ENCODE measurements around the gene CLEC1A. TPM values are rescaled to one million over a fixed set of nuclear protein-coding genes. Genes with fewer than 3 reads are reported as not detected.

The CLEC1A gene
- total RNA-seq, 4 donors from 2014 or later = 0.55 to 14.1 (median 3.8) TPM; not detected in 1

DNA sequence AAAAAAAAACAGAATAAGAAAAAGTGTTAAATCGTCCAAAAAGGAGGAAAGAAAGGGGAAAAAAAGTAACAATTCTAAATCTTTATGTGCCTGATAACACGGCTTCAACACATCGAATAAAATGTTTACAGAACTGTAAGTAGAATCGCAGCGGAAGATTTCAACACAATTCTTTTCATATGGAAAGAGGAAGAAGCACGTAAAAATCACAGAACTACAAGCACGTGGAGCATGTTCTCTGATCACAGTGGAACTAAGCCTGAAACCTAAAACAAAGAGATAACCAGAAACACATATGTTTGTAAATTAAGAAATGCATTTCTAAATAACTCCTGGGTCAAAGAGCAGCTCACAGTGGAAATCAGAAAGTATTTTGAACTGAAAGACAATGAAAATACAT lies 22.5 kb upstream of the CLEC1A start:
- no peaks in the 10 kb centered on the region for H3K27me3 ChIP-seq
- peak overlapping the region in 1 of 4 donors; percentile 19 for H3K27ac ChIP-seq
- in situ Hi-C loops (cut with MboI; ENCODE audit: low pct_ligation_motif_present in 1 of 4, low pct_unique_long_range_greater_than_20kb in 1 of 4, low sequenced_read_pairs in 3 of 4) = no loop called here
- no peak for DNase-seq
- 60 to 75% methylated on average over 7 of the region's 7 CpGs for WGBS, 2 donors (ENCODE audit: low coverage in 1 of 2)
- intact Hi-C loops (cut with DNase I; ENCODE audit: low total_unique reads) = no loop called here
- no peak for TF ChIP-seq EP300 (IDR thresholded peaks at IDR 0.05; ENCODE audit: low read depth)
- TF ChIP-seq POLR2AphosphoS5 (IDR thresholded peaks at IDR 0.05) = no peak
- TF ChIP-seq, protein P1, sequence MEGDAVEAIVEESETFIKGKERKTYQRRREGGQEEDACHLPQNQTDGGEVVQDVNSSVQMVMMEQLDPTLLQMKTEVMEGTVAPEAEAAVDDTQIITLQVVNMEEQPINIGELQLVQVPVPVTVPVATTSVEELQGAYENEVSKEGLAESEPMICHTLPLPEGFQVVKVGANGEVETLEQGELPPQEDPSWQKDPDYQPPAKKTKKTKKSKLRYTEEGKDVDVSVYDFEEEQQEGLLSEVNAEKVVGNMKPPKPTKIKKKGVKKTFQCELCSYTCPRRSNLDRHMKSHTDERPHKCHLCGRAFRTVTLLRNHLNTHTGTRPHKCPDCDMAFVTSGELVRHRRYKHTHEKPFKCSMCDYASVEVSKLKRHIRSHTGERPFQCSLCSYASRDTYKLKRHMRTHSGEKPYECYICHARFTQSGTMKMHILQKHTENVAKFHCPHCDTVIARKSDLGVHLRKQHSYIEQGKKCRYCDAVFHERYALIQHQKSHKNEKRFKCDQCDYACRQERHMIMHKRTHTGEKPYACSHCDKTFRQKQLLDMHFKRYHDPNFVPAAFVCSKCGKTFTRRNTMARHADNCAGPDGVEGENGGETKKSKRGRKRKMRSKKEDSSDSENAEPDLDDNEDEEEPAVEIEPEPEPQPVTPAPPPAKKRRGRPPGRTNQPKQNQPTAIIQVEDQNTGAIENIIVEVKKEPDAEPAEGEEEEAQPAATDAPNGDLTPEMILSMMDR (IDR thresholded peaks at IDR 0.05) = no peak
- no peak for TF ChIP-seq POLR2A (IDR thresholded peaks at IDR 0.05)
- H3K4me1 ChIP-seq = no peaks in the 10 kb centered on the region
- H3K36me3 ChIP-seq = no peaks in the 10 kb centered on the region
- no peaks in the 10 kb centered on the region for H3K9me3 ChIP-seq
- no peak overlapping the region for H3K4me3 ChIP-seq

GRCh38 chr12:10119066-10119465 lies 20.3 kb upstream of the CLEC1A start:
- Histone ChIP-seq H3K4me1 (no peaks in the 10 kb centered on the region), H3K27me3 (no peaks in the 10 kb centered on the region), H3K9me3 (no peaks in the 10 kb centered on the region), H3K36me3 (no peaks in the 10 kb centered on the region), H3K27ac (no peak overlapping the region), H3K4me3 (no peak overlapping the region)
- WGBS, 2 donors (ENCODE audit: low coverage in 1 of 2) = 70 to 85% methylated on average over 3 of the region's 3 CpGs
- intact Hi-C loops (cut with DNase I; ENCODE audit: low total_unique reads) = no loop called here
- no peak for TF ChIP-seq POLR2AphosphoS5 (IDR thresholded peaks at IDR 0.05)
- TF ChIP-seq, protein P1 (IDR thresholded peaks at IDR 0.05) = no peak
- in situ Hi-C loops (cut with MboI; ENCODE audit: low pct_ligation_motif_present in 1 of 4, low pct_unique_long_range_greater_than_20kb in 1 of 4, low sequenced_read_pairs in 3 of 4) = no loop called here
- DNase-seq = no peak

DNA sequence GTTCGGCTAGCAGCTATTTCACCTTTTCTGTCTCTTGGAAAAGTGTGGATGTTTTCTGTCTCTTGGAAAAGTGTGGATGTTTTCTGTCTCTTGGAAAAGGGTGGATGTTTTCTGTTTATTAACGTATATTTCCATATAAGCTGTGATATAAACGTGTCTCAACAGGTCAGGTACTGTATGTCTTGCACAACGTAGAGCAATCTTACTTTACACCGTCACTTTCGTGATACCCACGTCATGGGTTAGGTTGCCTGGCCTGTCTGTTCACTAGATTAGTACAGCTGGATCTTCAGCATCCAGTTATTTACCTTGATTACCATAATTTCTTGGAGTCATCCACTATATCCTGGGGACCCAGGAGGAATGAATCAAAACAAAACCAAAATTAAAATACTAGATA lies 17.1 kb upstream of the CLEC1A start:
- no peaks in the 10 kb centered on the region for H3K9me3 ChIP-seq
- in situ Hi-C loops (cut with MboI; ENCODE audit: low pct_ligation_motif_present in 1 of 4, low pct_unique_long_range_greater_than_20kb in 1 of 4, low sequenced_read_pairs in 3 of 4) = no loop called here
- H3K4me1 ChIP-seq = no peaks in the 10 kb centered on the region
- no peak overlapping the region for H3K27ac ChIP-seq
- TF ChIP-seq POLR2A (IDR thresholded peaks at IDR 0.05) (no peak), POLR2AphosphoS5 (IDR thresholded peaks at IDR 0.05) (no peak), EP300 (IDR thresholded peaks at IDR 0.05; ENCODE audit: low read depth) (no peak)
- TF ChIP-seq, protein P1 (IDR thresholded peaks at IDR 0.05) = no peak
- no peaks in the 10 kb centered on the region for H3K36me3 ChIP-seq
- H3K4me3 ChIP-seq = no peak overlapping the region
- WGBS, 2 donors (ENCODE audit: low coverage in 1 of 2) = 81 to 89% methylated on average over 7 of the region's 7 CpGs
- H3K27me3 ChIP-seq = no peaks in the 10 kb centered on the region
- no peak for DNase-seq
- intact Hi-C loops (cut with DNase I; ENCODE audit: low total_unique reads) = no loop called here

- DNase-seq = no peak
- Histone ChIP-seq H3K9me3 (no peaks in the 10 kb centered on the region), H3K27ac (no peak overlapping the region), H3K4me1 (no peaks in the 10 kb centered on the region), H3K4me3 (no peak overlapping the region), H3K27me3 (no peaks in the 10 kb centered on the region), H3K36me3 (no peaks in the 10 kb centered on the region)
- intact Hi-C loops (cut with DNase I; ENCODE audit: low total_unique reads) = no loop called here
- TF ChIP-seq EP300 (IDR thresholded peaks at IDR 0.05; ENCODE audit: low read depth) (no peak), POLR2AphosphoS5 (IDR thresholded peaks at IDR 0.05) (no peak)
- 88 to 91% methylated on average over 14 to 15 of the region's 15 CpGs for WGBS, 2 donors (ENCODE audit: low coverage in 1 of 2)
- in situ Hi-C loops (cut with MboI; ENCODE audit: low pct_ligation_motif_present in 1 of 4, low pct_unique_long_range_greater_than_20kb in 1 of 4, low sequenced_read_pairs in 3 of 4) = no loop called here
Observed at GRCh38 chr12:10115311-10115710, 16.5 kb upstream of the CLEC1A start.

DNA sequence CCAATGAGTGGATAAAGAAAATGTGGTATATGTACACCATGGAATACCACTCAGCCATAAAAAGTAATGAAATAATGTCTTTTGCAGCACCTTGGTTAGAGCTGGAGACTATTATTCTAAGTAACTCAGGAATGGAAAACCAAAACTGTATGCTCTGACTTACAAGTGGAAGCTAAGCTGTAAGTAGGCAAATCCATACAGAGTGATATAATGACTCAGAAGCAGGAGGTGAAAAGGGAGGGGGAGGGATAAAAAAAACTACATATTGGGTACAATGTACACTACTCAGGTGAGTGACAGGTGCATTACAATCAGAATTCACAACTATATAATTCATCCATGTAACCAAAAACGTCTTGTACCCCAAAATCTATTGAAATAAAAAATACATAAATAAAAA lies 15.1 kb upstream of the CLEC1A start:
- H3K4me1 ChIP-seq = no peaks in the 10 kb centered on the region
- DNase-seq = no peak
- H3K27ac ChIP-seq = no peak overlapping the region
- H3K27me3 ChIP-seq = no peaks in the 10 kb centered on the region
- no peaks in the 10 kb centered on the region for H3K36me3 ChIP-seq
- H3K4me3 ChIP-seq = no peak overlapping the region
- in situ Hi-C loops (cut with MboI; ENCODE audit: low pct_ligation_motif_present in 1 of 4, low pct_unique_long_range_greater_than_20kb in 1 of 4, low sequenced_read_pairs in 3 of 4) = no loop called here
- no peaks in the 10 kb centered on the region for H3K9me3 ChIP-seq
- intact Hi-C loops (cut with DNase I; ENCODE audit: low total_unique reads) = no loop called here
- TF ChIP-seq, protein P1 (IDR thresholded peaks at IDR 0.05) = no peak
- TF ChIP-seq POLR2AphosphoS5 (IDR thresholded peaks at IDR 0.05) = no peak
- TF ChIP-seq EP300 (IDR thresholded peaks at IDR 0.05; ENCODE audit: low read depth) = no peak
- WGBS, 2 donors (ENCODE audit: low coverage in 1 of 2) = 30 to 39% methylated on average over 1 of the region's 1 CpG

Measured in transverse colon (tissue), 4 donors.